WERI-Rb-1 (cell line): ENCODE results near the gene INHBE.

Experiments used
- DNase-seq: peaks from one replicate; pipeline ENCODE4 v3.0.0-alpha.2; 2020
- H3K27ac ChIP-seq: fragments of 250-450 bp; sonication (Bioruptor Pico); 2 replicates; pipeline ENCODE4 v1.5.1; 2020; ENCODE audit warnings: mild to moderate bottlenecking, moderate library complexity
- H3K27me3 ChIP-seq: fragments of 250-450 bp; sonication (Bioruptor Pico); 2 replicates; pipeline ENCODE4 v1.5.1; 2021; ENCODE audit warnings: mild to moderate bottlenecking, low read depth, moderate library complexity; ENCODE audit not compliant: insufficient read depth, severe bottlenecking
- H3K36me3 ChIP-seq: fragments of 250-450 bp; sonication (Bioruptor Pico); 2 replicates; pipeline ENCODE4 v1.5.1; 2020; ENCODE audit warnings: mild to moderate bottlenecking, moderate library complexity
- H3K4me3 ChIP-seq: 2 replicates; pipeline ENCODE4 v1.5.1; 2011; ENCODE audit warnings: low read depth, mild to moderate bottlenecking, control low read depth, low read length
- H3K9me3 ChIP-seq: fragments of 250-450 bp; sonication (Bioruptor Pico); 2 replicates; pipeline ENCODE4 v1.5.1; 2021; ENCODE audit warnings: mild to moderate bottlenecking, moderate library complexity; ENCODE audit not compliant: severe bottlenecking
- TF ChIP-seq, protein P1 (sequence below): IDR thresholded peaks from 2 replicates; pipeline ENCODE4 v1.5.1; 2011; ENCODE audit warnings: low read depth, mild to moderate bottlenecking, control low read depth, inconsistent platforms, low read length

The INHBE gene

GRCh38 chr12:57452937-57453509 is 2.1 kb upstream of the INHBE start:
- peak overlapping the region; percentile 29; the same call in 1 of the 2 replicates for H3K4me3 ChIP-seq
- H3K36me3 ChIP-seq: peaks cover 16% of the 10 kb centered on the region
- DNase-seq: peak; percentile 92
- TF ChIP-seq, protein P1, sequence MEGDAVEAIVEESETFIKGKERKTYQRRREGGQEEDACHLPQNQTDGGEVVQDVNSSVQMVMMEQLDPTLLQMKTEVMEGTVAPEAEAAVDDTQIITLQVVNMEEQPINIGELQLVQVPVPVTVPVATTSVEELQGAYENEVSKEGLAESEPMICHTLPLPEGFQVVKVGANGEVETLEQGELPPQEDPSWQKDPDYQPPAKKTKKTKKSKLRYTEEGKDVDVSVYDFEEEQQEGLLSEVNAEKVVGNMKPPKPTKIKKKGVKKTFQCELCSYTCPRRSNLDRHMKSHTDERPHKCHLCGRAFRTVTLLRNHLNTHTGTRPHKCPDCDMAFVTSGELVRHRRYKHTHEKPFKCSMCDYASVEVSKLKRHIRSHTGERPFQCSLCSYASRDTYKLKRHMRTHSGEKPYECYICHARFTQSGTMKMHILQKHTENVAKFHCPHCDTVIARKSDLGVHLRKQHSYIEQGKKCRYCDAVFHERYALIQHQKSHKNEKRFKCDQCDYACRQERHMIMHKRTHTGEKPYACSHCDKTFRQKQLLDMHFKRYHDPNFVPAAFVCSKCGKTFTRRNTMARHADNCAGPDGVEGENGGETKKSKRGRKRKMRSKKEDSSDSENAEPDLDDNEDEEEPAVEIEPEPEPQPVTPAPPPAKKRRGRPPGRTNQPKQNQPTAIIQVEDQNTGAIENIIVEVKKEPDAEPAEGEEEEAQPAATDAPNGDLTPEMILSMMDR: peak; percentile 95
- no peaks in the 10 kb centered on the region for H3K9me3 ChIP-seq
- H3K27me3 ChIP-seq: no peaks in the 10 kb centered on the region
- peak overlapping the region; percentile 100 for H3K27ac ChIP-seq

DNA sequence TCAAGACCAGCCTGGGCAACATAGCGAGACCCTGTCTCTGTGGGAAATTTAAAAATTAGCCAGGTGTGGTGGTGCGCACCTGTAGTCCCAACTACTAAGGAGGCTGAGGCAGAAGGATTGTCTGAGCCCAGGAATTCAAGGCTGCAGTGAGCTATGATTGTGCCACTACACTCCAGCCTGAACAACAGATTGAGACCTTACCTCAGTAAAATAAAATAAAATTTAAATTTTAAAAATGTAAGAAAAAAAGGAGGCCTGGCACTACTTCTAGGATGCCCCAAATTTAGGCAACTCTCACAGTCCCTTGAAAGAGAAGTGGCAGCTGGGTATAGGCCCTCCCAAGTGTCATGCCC is 918 bp upstream of the INHBE start:
- Histone ChIP-seq H3K27me3 (no peaks in the 10 kb centered on the region), H3K36me3 (peaks cover 25% of the 10 kb centered on the region), H3K9me3 (no peaks in the 10 kb centered on the region), H3K4me3 (no peak overlapping the region), H3K27ac (peak overlapping the region; percentile 100)
- TF ChIP-seq, protein P1: no peak
- DNase-seq: no peak

GRCh38 chr12:57455374-57456144 is 452 bp downstream of the INHBE start:
- Histone ChIP-seq H3K9me3 (no peaks in the 10 kb centered on the region), H3K27ac (peak overlapping the region; percentile 100), H3K4me3 (peak overlapping the region; percentile 74), H3K27me3 (no peaks in the 10 kb centered on the region), H3K36me3 (peaks cover 27% of the 10 kb centered on the region)
- peak; percentile 47 for DNase-seq
- TF ChIP-seq, protein P1: no peak

DNA sequence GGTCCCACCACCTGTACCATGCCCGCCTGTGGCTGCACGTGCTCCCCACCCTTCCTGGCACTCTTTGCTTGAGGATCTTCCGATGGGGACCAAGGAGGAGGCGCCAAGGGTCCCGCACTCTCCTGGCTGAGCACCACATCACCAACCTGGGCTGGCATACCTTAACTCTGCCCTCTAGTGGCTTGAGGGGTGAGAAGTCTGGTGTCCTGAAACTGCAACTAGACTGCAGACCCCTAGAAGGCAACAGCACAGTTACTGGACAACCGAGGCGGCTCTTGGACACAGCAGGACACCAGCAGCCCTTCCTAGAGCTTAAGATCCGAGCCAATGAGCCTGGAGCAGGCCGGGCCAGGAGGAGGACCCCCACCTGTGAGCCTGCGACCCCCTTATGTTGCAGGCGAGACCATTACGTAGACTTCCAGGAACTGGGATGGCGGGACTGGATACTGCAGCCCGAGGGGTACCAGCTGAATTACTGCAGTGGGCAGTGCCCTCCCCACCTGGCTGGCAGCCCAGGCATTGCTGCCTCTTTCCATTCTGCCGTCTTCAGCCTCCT is 1.1 kb downstream of the INHBE start:
- Histone ChIP-seq H3K36me3 (peaks cover 27% of the 10 kb centered on the region), H3K27ac (peak overlapping the region; percentile 100), H3K27me3 (peaks cover 2% of the 10 kb centered on the region), H3K9me3 (no peaks in the 10 kb centered on the region), H3K4me3 (peak overlapping the region; percentile 74)
- TF ChIP-seq, protein P1: peak; percentile 87
- DNase-seq: peak; percentile 88

GRCh38 chr12:57456737-57457490 is 1.8 kb downstream of the INHBE start:
- Histone ChIP-seq H3K27me3 (peaks cover 2% of the 10 kb centered on the region), H3K4me3 (peak overlapping the region; percentile 74), H3K36me3 (peaks cover 27% of the 10 kb centered on the region), H3K9me3 (no peaks in the 10 kb centered on the region), H3K27ac (peak overlapping the region; percentile 100)
- DNase-seq: no peak
- TF ChIP-seq, protein P1: no peak
